ENCODE measurements around the gene IKBKE. TPM values are rescaled to one million over a fixed set of nuclear protein-coding genes. Genes with fewer than 3 reads are reported as not detected.

The IKBKE gene
- total RNA-seq, 1 donor from 2014 or later: 8.5 TPM

GRCh38 chr1:206507284-206508129, 37.2 kb downstream of the IKBKE start, which contains the start of gene RASSF5:
Gene RASSF5, plus strand, starts transcription at chr1:206507531. Its CDS starts 72 bp downstream, at chr1:206507603.
- Histone ChIP-seq H3K9me3 (no peaks in the 10 kb centered on the region), H3K36me3 (no peaks in the 10 kb centered on the region), H3K4me1 (peaks cover 58% of the 10 kb centered on the region), H3K27ac (peak within 1 kb of the TSS; percentile 20), H3K4me3 (peak within 1 kb of the TSS; percentile 63), H3K27me3 (no peaks in the 10 kb centered on the region)
- intact Hi-C loops (cut with DNase I): no loop called here
- peak; percentile 90 for ATAC-seq
- TF ChIP-seq CTCF (IDR thresholded peaks at IDR 0.05): no peak
- peak; percentile 96 for DNase-seq

DNA sequence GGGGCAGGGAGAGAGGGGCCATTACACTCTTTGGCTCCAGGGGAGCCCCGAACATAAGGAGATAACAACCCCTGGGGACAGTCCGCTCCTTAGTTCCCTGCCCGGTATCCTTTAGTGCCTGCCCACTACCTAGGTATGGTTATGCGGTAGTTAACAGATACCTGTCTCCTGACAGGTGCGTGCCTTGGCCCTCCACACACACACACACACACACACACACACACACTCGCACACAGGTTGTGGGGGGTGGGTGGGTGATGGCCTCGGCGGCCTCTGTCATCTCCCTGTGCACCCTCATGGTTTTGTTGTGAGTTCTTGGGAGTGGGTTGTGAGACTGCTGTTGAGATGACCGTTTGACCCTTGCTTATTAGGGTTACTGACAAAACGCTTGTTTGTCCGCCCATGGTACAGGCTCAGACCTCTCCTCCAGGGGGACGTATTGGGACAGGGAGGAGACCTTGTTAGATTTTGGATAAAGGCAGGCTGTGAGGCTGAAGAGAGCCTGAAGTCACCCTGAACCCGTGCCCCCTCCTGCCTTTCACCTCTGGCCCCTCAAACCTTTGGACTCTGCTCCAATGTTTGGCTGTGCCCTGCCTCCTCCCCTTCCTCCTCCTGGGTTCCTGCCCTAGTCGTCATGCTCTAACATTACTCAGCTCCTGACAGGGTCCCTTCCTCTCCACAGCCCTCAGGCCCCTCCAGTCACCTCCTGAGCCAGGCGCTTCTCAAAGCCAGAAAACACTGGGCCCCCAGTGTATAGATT, 38.0 kb downstream of the IKBKE start:
- Histone ChIP-seq H3K36me3 (no peaks in the 10 kb centered on the region), H3K4me3 (peak overlapping the region; percentile 63), H3K9me3 (no peaks in the 10 kb centered on the region), H3K4me1 (peaks cover 58% of the 10 kb centered on the region), H3K27me3 (no peaks in the 10 kb centered on the region), H3K27ac (peak overlapping the region; percentile 20)
- TF ChIP-seq CTCF (IDR thresholded peaks at IDR 0.05): no peak
- no peak for ATAC-seq
- DNase-seq: peak; percentile 41
- intact Hi-C loops (cut with DNase I): no loop called here

GRCh38 chr1:206508956-206509355, 38.7 kb downstream of the IKBKE start:
- DNase-seq (peak; percentile 62), ATAC-seq (no peak)
- H3K27me3 ChIP-seq: no peaks in the 10 kb centered on the region
- intact Hi-C loops (cut with DNase I): no loop called here
- peaks cover 56% of the 10 kb centered on the region for H3K4me1 ChIP-seq
- H3K4me3 ChIP-seq: peak overlapping the region; percentile 63
- H3K9me3 ChIP-seq: no peaks in the 10 kb centered on the region
- H3K36me3 ChIP-seq: no peaks in the 10 kb centered on the region
- TF ChIP-seq CTCF (IDR thresholded peaks at IDR 0.05): no peak
- H3K27ac ChIP-seq: no peak overlapping the region

GRCh38 chr1:206509612-206510257, 39.5 kb downstream of the IKBKE start:
- Histone ChIP-seq H3K4me3 (peak overlapping the region; percentile 63), H3K9me3 (no peaks in the 10 kb centered on the region), H3K4me1 (peaks cover 59% of the 10 kb centered on the region), H3K36me3 (no peaks in the 10 kb centered on the region), H3K27ac (no peak overlapping the region), H3K27me3 (no peaks in the 10 kb centered on the region)
- DNase-seq (no peak), ATAC-seq (no peak)
- intact Hi-C loops (cut with DNase I): no loop called here
- no peak for TF ChIP-seq CTCF (IDR thresholded peaks at IDR 0.05)

DNA sequence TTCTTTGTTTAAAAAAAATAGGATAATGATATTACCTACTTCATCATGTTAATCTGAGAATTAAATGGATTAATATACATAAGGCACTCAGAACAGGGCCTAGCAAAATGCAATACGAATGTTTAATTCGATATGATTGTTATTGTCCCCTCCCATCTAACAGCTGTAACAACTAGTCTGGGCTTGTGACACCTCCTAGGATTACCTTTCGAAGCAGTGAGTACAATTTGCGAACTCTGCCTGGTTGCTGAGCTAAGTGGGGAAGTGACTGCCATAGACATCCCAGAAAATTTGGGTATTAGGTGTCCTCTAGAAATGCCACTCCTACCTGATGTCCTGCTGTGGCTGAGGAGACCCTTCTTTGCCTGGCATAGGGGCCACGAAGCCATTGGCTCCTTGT, 40.1 kb downstream of the IKBKE start:
- ATAC-seq: no peak
- intact Hi-C loops (cut with DNase I): no loop called here

More for the DNA sequence above, 40.1 kb downstream of the IKBKE start:
- Histone ChIP-seq H3K9me3 (no peaks in the 10 kb centered on the region), H3K27me3 (no peaks in the 10 kb centered on the region), H3K4me3 (no peak overlapping the region), H3K4me1 (peaks cover 59% of the 10 kb centered on the region), H3K36me3 (no peaks in the 10 kb centered on the region), H3K27ac (no peak overlapping the region)
- no peak for TF ChIP-seq CTCF (IDR thresholded peaks at IDR 0.05)
- DNase-seq: no peak

All from upper lobe of right lung (tissue), 1 donor.